NOMO-1 treated with DMSO at 0.1 percent for 48 hours (cell line): ENCODE data around the gene TSPAN14.
"Not testable (repeated sequence)": the region's sequence is repeated elsewhere in the genome, so short reads cannot be mapped to it uniquely, and the experiment has no call there.

Source experiments
- DNase-seq: peaks from one replicate; lab custom pipeline; 2025; ENCODE audit not compliant: unreplicated experiment; lab: John Stamatoyannopoulos, UW

Gene TSPAN14

GRCh38 chr10:80520661-80521470, 66.8 kb downstream of the TSPAN14 start:
- DNase-seq = no peak

DNA sequence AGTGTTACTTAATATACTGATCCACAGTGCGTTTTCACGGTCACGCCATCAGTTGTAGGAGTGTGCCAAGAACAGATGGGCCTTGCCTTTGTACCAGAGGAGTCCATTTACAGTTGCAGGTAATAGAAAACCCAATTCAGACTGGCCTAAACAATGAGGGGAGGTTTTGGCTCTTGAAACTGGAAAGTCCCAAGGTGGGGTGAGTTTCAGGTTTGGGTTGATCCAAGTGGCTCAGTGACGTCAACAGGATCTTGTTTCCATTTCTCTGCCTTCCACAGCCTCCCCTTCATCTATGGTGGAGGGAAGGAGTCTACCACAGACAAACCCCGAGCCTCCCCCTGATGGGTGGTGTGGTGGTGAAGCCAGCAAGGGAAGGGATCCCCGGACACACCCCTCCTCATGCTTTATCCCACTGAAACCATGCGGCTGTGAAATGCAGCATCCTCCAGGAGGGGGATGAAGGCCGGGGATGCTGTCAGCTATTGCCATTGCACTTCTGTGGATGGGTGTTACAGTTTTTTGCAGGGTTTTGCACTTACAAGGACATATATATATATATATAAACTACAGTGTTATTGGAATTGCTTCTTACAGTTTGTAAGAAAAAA, 68.8 kb downstream of the TSPAN14 start:
- DNase-seq = no peak

DNA sequence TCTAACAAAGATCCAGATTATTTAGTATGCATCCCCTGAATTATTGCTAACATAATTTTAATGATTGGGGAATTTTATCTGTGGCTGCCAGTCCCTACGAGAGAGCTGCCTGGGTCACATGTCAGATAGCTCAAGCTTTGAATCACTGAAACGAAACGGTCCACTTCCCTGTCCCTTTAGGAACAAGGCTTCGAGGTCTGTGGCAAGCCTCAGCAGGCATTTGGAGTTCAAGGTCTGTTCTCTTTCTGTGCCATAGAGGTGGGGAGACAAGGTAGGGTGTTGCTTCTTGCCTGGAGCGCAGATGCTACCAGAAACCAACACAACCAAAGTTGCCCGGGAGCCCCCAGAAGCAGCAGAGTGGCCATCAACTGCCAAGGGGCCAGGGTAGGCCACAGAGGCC, 69.7 kb downstream of the TSPAN14 start:
- peak; percentile 17 for DNase-seq

GRCh38 chr10:80524190-80524909, 70.2 kb downstream of the TSPAN14 start:
- no peak for DNase-seq

DNA sequence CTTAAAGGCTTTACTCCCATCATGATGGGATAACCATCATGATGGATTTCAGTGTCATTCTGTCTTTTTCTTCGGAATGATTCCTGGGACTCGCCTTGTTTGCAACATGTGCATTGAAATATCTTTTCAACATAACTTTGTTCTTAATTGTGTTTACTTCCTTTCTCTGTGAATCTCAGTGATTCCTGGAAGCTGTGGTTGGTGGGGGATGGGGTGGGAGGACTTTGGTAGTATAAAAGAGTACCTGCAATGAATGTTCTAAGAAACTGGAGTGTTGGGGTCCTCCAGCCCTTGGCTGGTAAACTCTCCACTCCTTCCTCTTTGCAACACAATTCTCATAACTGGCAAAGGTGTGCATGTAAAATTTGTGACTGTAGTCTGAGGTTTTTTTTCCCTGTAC, 72.1 kb downstream of the TSPAN14 start:
- no peak for DNase-seq

DNA sequence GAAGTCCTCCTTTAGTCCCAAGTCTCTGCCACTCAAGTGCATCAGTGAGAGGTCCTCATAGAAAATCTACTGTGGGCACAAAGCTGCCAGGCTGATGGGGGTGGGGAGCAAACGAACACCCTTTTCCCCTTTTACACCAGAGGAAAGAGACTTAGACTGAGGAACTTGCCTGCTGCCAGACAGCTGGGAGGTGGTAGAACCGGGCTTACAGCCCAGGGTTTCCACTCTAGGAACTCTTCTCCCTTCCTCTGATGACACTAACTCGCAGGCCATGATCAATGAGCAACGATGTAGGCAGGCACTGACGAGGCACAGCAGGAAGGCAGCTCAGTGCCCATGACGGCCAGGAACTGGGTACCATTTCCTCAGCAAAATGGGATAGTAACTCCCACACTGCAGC, 72.6 kb downstream of the TSPAN14 start:
- no peak for DNase-seq

DNA sequence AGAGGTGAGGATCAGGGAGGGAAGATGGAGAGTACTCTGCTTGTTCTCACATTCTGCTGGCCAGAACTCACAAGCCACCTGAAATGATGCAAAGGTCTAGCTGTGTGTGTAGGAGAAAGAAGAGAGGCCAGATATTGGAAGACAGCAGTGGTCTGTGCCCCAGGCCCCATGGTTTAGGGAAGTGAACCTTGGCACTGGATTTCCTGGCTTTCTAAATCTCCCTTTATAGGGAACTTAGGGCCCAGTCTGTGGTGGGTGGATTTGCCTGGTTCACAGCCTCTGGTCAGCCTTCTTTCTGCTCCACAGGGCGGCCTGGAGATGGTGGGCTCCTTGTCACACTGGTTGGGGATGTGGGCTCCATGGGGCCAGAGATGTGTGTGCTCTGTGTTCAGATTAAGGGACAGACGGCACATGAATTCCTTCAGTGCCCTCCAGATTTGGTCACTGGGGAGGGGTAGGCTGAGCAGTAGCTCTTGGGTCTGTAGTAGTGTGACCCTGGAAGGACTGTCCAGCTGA, 74.1 kb downstream of the TSPAN14 start:
- peak; percentile 85 for DNase-seq

- no peak for DNase-seq
Observed at GRCh38 chr10:80528901-80529300, 74.8 kb downstream of the TSPAN14 start.

DNA sequence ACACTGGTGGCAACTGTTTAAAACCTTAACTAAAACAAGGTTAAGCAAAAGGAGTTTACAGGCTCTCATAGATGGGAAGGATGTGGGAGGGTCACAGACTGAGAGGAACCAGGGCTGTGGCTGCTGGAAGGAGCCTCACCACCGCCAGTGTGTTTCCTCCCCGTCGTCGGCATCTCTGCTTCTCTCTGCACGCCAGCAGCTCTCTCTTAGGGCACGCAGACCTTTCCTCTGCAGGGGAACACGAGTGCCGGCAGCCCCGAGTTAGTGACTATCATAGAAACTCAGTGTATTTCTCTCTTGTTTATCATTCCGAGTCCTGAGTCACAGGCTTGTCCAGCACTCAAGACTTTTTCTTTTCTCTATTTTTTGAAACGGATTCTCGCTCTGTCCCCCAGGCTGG, 75.5 kb downstream of the TSPAN14 start:
- DNase-seq = no peak

DNA sequence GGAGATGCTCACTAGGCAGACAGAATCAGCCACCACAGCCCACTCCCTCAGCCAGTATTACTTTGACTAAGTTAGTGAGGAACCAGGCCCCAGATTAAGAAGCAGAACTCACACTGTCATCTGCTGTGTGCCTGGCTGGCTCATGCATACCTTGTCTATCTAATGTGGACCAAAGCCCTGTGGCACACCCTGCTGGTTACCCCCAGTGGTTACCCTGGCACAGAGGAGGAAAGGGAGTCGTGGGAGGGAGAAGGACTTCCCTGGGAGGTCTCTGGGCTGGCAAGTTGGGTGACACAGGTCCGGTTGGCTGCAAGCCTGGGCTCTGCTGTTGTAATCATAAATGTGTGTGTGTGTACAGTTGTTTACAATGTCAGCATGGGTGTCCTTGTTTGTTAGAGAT, 76.1 kb downstream of the TSPAN14 start:
- DNase-seq = peak; percentile 39

DNA sequence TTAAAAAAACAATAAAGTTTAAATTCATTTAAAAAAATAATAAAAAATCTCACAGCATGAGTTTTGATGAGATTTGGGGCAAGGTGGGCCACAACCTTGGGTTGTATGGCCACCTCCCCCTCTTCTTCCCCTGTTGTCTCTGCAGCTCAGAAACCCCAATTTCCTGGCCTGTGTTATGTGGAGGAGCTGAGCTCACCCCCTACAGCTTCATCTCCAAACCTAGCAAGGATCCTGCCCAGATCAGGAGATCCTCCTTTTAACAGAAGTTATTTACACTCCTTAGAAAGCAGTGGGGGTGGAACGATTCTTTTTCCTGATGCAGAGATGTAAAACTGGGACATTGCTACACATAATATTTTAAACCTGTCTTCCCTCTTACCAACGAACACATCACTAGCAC, 76.7 kb downstream of the TSPAN14 start:
- no peak for DNase-seq

- no peak for DNase-seq
Observed at GRCh38 chr10:80532571-80532970, 78.5 kb downstream of the TSPAN14 start.

DNA sequence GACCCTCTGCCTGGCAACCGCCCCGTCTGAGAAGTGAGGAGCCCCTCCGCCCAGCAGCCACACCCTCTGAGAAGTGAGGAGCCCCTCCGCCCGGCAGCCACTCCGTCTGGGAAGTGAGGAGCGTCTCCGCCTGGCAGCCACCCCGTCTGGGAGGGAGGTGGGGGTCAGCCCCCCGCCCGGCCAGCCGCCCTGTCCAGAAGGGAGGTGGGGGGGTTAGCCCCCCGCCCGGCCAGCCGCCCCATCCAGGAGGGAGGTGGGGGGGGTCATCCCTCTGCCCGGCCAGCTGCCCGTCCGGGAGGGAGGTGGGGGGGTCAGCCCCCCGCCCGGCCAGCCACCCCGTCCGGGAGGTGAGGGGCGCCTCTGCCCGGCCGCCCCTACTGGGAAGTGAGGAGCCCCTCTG, 79.9 kb downstream of the TSPAN14 start:
- DNase-seq = not testable (repeated sequence)

DNA sequence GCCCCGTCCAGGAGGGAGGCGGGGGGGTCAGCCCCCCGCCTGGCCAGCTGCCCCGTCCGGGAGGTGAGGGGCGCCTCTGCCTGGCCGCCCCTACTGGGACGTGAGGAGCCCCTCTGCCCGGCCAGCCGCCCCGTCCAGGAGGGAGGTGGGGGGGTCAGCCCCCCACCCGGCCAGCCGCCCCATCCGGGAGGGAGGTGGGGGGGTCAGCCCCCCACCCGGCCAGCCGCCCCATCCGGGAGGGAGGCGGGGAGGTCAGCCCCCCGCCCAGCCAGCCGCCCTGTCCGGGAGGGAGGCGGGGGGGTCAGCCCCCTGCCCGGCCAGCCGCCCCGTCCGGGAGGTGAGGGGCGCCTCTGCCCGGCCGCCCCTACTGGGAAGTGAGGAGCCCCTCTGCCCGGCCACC, 80.5 kb downstream of the TSPAN14 start:
- not testable (repeated sequence) for DNase-seq

DNA sequence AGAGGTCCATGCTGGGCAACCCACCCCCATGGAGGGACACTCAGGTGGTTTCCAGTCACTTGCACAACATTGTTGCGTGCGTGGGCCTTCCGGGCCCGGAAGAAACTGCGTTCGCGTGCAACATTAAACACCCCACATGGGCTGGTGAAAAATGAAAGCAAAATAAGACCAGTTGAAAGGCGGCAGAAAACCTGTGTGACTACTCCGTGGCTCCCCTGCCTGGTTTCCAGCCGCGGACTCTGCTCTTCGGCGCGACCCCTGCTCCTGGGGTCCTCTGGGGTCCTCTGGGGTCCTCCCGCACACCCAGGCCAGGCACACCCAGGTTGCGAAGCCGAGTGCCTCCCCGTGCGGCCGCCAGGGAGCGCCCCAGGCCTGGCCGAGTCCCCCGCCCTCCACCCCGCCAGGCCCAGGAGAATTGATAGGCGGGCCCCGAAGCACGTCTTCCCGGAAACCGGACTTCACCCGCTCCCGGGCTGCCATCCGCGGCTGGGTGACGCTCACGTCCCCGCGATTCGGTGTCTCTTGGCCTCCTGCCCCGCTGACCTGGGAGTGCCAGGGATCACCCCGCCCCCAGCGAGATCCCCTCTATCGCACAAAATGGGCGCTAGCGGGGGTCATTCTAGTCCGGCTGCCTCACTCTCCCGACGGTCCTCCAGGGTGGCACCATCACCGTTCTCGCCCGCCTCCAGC, 81.7 kb downstream of the TSPAN14 start:
- peak; percentile 54 for DNase-seq

DNA sequence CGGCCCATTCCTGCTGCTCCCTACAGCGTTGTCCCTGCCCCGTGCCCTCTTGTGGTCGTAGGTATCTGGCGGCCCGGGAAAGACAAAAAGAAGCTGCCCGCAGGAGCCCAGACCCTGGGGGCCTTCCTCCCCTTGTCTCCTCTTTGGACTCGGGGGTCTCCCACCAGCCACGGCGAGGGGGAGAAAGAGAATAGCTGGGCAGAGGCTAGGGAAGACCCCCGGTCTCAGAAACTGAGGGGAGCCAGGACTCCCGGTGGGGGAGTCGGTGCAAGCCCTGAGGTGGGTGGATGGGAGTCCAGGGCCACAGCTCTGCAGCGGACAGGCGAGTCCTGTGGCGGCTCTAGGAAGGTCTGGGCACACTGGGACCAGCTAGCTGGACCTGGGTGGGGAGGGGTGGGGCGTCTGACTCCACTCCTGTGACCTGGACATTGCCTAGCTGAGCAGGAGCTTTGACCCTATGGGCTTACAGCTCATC, 82.3 kb downstream of the TSPAN14 start:
- no peak for DNase-seq

- no peak for DNase-seq
Observed at GRCh38 chr10:80537086-80537735, 83.1 kb downstream of the TSPAN14 start.

DNA sequence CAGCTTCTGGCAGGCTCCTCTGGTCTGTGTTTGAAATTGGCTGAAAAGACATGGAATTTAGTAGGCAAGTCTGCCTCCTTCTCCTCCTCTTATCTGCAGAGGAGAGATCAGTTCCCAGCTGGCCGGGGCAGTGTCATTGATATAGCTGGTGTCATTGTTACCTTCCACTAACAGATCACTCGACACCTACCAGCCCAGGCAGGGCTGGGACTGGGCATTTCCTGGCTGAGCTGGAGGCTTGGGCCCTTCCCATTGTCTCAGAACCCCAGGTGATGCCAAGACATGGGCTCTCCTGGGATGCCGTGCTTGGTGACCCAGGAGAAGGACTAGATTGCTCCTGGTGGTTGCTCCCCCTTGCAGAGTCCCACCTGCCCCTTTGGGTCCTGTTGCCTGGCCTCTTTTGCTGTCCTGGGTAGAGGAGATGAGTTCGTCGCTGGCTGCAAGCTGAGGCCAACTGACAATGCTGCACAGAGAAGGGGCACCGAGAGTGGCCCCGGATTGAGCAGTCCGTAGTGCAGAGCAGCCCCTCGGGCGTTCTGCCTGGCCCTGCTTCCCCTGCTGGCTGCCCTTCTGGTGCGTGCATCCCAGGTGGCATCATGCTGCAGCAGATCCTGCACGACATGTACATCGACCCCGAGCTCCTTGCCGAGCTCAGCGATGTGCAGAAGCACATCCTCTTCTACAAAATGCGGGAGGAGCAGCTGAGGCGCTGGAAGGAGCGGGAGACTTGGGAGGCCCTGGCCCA, 83.8 kb downstream of the TSPAN14 start, which contains the start of gene SH2D4B:
TSS of gene SH2D4B (plus strand) at position 167 of the 745 bp plus-strand sequence. CDS start at position 597, 430 bp downstream.
- DNase-seq = no peak

DNA sequence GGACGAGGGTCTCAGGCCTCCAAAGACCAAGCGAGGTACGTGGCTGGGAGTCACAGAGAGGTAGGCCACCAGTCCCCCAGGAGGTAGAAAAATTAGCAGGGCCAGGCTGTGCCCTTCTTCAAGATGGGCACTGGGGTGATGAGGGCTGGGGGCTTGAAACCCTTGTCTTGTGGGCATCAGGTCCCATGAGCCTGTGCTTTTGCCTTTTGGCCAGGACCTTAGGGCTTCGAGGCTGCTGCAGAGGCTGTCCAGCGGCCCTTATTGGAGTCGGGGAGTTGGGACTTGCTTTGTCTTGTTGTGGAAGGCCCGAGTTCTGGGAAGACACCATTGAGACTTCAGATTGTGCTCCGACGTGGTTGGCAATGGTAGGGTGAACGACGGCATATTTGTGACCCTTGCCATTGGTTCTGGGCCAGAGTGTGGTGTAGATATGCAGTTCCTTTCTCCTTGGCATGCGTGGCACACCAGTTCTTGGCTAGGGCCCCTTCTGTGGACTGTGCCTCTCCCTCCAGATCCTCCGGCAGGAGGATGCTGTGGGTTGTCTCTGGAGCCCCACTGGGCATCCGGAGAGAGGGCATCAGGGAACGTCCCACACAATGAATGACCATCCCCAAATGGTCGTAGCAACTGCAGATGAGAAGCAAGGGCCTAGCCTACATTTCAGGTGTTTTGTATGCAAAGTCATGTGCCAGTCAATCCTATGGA, 84.5 kb downstream of the TSPAN14 start:
- no peak for DNase-seq
